Lung (tissue), 12 donors: ENCODE measurements around the gene CACNG5. TPM values are rescaled to one million over a fixed set of nuclear protein-coding genes. Genes with fewer than 3 reads are reported as not detected.

Source experiments
- ATAC-seq: fragments of 200-7000 bp; cut with Tn5 transposase; one replicate; pipeline ENCODE4 v1.9.1; 2020; ENCODE audit warnings: moderate number of reproducible peaks; ENCODE audit not compliant: insufficient read depth, low FRiP score
- DNase-seq, 3 donors: peaks; one replicate each; pipeline ENCODE4 v3.0.0-alpha.2; 2013 to 2017
- H3K27ac ChIP-seq, 2 donors: one replicate each; pipeline ENCODE4 v1.5.1; 2013; ENCODE audit warnings: mild to moderate bottlenecking in 2 of 2, moderate library complexity in 2 of 2, control low read depth in 1 of 2, inconsistent platforms in 1 of 2, low read depth in 1 of 2, low read length in 1 of 2
- H3K27me3 ChIP-seq, 3 donors: one replicate each; pipeline ENCODE4 v1.5.1; 2013; ENCODE audit warnings: low read length in 2 of 3; ENCODE audit not compliant: control insufficient read depth in 3 of 3, insufficient read depth in 3 of 3
- H3K36me3 ChIP-seq, 4 donors: one replicate each; pipeline ENCODE4 v1.5.1; 2013; ENCODE audit warnings: low read length in 4 of 4, mild to moderate bottlenecking in 1 of 4, moderate library complexity in 1 of 4; ENCODE audit not compliant: control insufficient read depth in 4 of 4, insufficient read depth in 4 of 4
- H3K4me1 ChIP-seq, 5 donors: one replicate each; pipeline ENCODE4 v1.5.1; 2013; ENCODE audit warnings: low read length in 5 of 5, mild to moderate bottlenecking in 2 of 5, moderate library complexity in 1 of 5; ENCODE audit not compliant: control insufficient read depth in 5 of 5, insufficient read depth in 5 of 5
- H3K4me3 ChIP-seq: one replicate; pipeline ENCODE4 v1.5.1; 2013; ENCODE audit warnings: mild to moderate bottlenecking, control low read depth, moderate library complexity
- H3K9ac ChIP-seq, 2 donors: one replicate each; pipeline ENCODE4 v1.5.1; 2013; ENCODE audit warnings: low read length in 2 of 2, control low read depth in 1 of 2; ENCODE audit not compliant: insufficient read depth in 1 of 2
- H3K9me3 ChIP-seq, 4 donors: one replicate each; pipeline ENCODE4 v1.5.1; 2013; ENCODE audit warnings: low read length in 3 of 4, mild to moderate bottlenecking in 1 of 4, moderate library complexity in 1 of 4; ENCODE audit not compliant: control insufficient read depth in 4 of 4, insufficient read depth in 3 of 4
- WGBS, 2 donors: extraction: QIAGEN DNeasy Blood & Tissue Kit; methylation state at CpG; one replicate each; pipeline ENCODE4 v1.1.7; 2013; 5-methylcytosine and 5-hydroxymethylcytosine counted together
- polyA plus RNA-seq, 2 donors: library from polyadenylated mRNA; stranded (reverse); fragments of 200-250 nt; gene quantifications; one replicate each; pipeline ENCODE4 v1.2.1, GENCODE V29; 2013
- total RNA-seq, 2 donors: library from RNA; depleted of rRNA in 1 of 2; stranded (reverse); fragments of >200 nt in 1 of 2; gene quantifications; one replicate each; pipeline ENCODE4 v1.2.1, GENCODE V29; 2014 to 2021
- TF ChIP-seq, protein P1 (sequence below): IDR thresholded peaks from 2 replicates; pipeline ENCODE4 v1.5.1; 2012; ENCODE audit warnings: mild to moderate bottlenecking; ENCODE audit errors: control extremely low read depth, extremely low read depth
- donor health status: control.
- donor health status: control.
- donor health status: Bipolar disorder and iron deficiency.
- donor health status: healthy.
- donor health status: DM: yes; HTN: yes; CAD: no.

Gene CACNG5
- total and polyA plus RNA-seq, 4 donors: not detected

DNA sequence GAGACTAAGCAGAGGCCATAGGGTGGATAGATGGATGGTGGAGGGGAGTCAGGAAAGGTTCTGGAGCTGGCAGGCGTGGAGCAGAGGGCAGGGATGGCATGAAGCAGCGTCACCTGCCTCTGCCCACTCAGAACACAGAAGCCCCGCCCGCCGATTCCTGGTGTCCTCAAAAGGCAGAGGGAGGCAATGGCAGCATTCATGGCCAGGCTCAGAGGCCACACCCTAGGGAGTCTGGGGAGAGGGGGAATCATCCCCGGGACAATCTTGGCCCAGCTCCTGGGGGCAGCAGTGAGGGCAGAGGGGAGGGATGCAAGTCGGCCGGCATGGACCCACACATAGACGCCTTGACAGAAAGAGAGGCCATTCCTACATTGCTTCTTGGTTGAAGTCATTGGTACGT is 68.9 kb downstream of the CACNG5 start:
- no peak for DNase-seq

DNA sequence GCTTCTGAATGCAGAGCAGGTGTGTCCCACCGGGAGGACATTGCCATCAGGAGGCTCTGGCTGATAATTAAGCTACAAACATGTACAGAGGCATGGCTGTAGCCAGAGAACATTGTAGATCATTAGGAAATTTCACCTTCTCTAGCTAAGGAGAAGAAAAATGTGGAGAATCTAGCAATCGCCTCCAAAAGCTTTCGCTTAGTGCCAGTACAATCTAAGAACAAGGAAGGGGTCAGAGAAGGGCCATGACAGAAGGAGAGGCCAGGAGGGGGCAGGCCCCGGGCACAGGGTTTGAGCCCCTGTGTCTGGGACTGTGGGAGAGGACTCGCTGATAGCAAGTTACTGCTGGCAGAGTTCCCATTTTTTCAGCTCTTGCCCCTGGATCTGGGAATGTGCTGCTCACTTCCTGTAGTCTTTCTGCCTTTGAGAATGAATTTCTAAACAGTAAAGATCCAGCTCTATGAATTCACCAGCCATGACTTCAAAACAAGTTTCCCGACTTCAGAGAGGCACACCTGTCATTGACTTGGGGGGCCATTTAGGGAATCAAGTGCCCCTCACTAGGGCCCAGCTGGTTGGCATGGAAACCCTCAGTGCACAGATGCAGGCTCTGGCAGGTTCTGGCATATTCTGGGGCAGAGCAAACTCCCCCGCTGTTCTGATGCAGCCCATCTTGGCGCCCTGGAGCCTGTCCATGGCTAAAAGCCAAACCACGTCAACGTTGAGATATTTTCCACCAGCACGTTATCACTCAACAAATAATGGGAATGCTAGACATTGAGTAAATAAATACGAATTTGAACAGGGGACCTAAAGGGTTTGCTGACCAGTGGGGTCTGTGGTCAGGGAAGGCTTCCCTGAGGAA is 70.1 kb downstream of the CACNG5 start:
- H3K27ac ChIP-seq: peak overlapping the region in 1 of 2 donors; percentile 64
- peak; percentile 40 for ATAC-seq

More for the DNA sequence above, 68.9 kb downstream of the CACNG5 start:
- H3K9me3 ChIP-seq: no peaks in the 10 kb centered on the region
- H3K4me1 ChIP-seq: peaks cover 0 to 23% (median 8%) of the 10 kb centered on the region in 5 donors
- 81 to 91% methylated on average over 10 of the region's 10 CpGs for WGBS, 2 donors
- TF ChIP-seq, protein P1, sequence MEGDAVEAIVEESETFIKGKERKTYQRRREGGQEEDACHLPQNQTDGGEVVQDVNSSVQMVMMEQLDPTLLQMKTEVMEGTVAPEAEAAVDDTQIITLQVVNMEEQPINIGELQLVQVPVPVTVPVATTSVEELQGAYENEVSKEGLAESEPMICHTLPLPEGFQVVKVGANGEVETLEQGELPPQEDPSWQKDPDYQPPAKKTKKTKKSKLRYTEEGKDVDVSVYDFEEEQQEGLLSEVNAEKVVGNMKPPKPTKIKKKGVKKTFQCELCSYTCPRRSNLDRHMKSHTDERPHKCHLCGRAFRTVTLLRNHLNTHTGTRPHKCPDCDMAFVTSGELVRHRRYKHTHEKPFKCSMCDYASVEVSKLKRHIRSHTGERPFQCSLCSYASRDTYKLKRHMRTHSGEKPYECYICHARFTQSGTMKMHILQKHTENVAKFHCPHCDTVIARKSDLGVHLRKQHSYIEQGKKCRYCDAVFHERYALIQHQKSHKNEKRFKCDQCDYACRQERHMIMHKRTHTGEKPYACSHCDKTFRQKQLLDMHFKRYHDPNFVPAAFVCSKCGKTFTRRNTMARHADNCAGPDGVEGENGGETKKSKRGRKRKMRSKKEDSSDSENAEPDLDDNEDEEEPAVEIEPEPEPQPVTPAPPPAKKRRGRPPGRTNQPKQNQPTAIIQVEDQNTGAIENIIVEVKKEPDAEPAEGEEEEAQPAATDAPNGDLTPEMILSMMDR: no peak
- H3K36me3 ChIP-seq: no peaks in the 10 kb centered on the region
- H3K9ac ChIP-seq: no peak overlapping the region
- H3K27ac ChIP-seq: no peak overlapping the region
- H3K27me3 ChIP-seq: no peaks in the 10 kb centered on the region
- no peak overlapping the region for H3K4me3 ChIP-seq
- no peak for ATAC-seq

DNA sequence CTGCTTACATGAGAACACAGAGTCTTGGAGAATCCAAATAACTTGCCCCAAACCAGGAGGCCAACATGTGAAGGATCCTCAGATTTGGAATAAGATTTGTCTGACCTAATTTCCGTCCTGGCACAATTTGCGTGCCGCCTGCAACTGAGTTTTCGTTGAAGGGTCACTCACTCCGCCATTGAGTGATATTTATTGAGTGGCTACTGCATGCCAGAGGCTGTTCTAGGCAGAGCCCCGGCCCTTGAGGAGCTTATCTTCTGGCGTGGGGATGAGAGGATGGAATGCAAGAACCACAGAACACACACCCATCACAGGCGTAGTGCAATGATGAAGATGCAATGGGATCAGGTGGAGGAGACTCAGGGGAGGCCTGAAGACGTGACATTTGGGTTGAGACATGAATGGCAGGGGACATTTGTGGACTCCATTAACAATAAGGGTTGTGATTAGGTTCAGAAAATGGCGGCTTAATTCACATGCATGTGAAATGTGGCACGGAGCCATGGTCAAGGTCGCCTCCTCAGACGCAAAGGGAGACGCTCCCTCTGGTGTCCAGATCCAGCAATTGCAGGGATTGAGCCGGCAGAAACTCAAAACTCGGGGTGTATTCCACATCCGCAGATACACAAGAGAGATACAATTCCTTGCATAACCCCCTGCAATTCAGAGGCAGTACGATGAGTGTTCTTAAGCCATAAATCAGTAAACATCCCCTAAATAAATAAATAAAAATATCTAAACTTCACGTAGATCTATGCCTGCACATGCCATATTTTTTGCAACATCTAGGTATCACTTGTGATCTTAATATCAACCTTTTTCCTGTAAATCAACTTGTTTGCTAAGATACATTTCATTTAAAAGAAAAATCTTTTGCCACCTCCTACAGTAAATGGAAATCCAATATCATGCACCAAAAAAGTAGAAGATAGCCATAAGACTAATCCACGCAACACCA is 71.7 kb downstream of the CACNG5 start:
- peaks cover 0 to 23% (median 8%) of the 10 kb centered on the region in 5 donors for H3K4me1 ChIP-seq
- H3K27me3 ChIP-seq: no peaks in the 10 kb centered on the region
- DNase-seq: peak; percentile 86 to 91 (median 89)
- no peaks in the 10 kb centered on the region for H3K36me3 ChIP-seq
- H3K27ac ChIP-seq: no peak overlapping the region
- WGBS, 2 donors: 48 to 51% methylated on average over 20 of the region's 20 CpGs
- H3K9me3 ChIP-seq: no peaks in the 10 kb centered on the region
- H3K9ac ChIP-seq: no peak overlapping the region
- ATAC-seq: no peak
- H3K4me3 ChIP-seq: no peak overlapping the region
- TF ChIP-seq, protein P1: peak; percentile 77

More for the DNA sequence above, 70.1 kb downstream of the CACNG5 start:
- H3K4me1 ChIP-seq: peaks cover 0 to 23% (median 8%) of the 10 kb centered on the region in 5 donors
- peak; percentile 85 to 90 (median 89) for DNase-seq
- H3K27me3 ChIP-seq: no peaks in the 10 kb centered on the region
- H3K9ac ChIP-seq: no peak overlapping the region
- H3K4me3 ChIP-seq: no peak overlapping the region
- H3K9me3 ChIP-seq: no peaks in the 10 kb centered on the region
- TF ChIP-seq, protein P1: no peak
- 40 to 63% methylated on average over 12 of the region's 12 CpGs for WGBS, 2 donors
- H3K36me3 ChIP-seq: no peaks in the 10 kb centered on the region
